Measurements from ENCODE around the gene AKR1A1. TPM values are rescaled to one million over a fixed set of nuclear protein-coding genes. Genes with fewer than 3 reads are reported as not detected.

AKR1A1 gene
- 75.2 and 103 TPM in 2 replicates for total RNA-seq

DNA sequence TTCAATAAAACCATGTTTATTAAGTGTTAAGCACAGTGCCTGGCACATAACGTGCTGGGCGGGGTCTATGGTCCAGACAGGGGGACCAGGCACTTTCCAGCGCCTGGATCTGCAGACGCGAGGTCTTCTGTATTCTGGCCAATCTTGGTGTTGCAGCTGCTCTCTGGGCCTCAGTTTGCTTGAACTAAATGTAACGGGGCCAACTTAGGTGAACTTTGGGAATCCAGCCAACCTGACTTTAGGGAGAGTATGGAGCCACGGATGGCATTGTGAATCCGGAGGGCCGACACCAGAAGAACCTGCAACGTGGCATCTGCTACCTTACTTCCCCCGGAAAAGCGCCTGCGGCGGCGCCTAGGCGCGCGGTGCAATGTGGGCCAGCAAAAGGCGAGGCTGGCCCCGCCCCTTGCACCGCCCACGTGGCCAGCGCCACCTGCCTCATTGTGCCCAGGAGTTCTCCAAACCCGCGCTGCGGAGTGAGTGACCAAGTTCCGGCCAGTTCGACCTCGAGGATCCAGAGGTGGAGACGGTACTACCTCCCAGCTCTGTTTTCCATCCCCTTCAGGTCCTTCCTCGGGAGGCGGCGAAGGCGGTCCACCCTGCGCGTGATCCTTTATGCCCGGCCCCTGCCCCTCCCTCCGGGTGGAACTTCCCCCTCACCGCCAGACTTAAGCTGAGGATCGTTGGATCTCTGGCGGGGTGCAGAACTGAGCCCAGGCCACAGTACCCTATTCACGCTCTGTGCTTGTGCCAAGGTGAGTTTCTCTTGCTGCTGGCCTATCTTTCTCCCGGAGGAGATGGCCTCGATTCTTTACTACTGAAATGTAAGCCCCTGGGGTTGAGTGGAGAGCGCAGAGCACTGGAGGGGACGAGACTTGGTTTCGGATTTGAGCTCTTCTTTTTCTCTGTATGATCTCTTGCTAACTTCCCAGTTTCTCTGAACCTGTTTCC, at the start of gene AKR1A1:
Gene AKR1A1, plus strand, starts transcription at position 426 of the 951 bp plus-strand sequence. CDS start 10,969 bp downstream, outside the sequence.

DNA sequence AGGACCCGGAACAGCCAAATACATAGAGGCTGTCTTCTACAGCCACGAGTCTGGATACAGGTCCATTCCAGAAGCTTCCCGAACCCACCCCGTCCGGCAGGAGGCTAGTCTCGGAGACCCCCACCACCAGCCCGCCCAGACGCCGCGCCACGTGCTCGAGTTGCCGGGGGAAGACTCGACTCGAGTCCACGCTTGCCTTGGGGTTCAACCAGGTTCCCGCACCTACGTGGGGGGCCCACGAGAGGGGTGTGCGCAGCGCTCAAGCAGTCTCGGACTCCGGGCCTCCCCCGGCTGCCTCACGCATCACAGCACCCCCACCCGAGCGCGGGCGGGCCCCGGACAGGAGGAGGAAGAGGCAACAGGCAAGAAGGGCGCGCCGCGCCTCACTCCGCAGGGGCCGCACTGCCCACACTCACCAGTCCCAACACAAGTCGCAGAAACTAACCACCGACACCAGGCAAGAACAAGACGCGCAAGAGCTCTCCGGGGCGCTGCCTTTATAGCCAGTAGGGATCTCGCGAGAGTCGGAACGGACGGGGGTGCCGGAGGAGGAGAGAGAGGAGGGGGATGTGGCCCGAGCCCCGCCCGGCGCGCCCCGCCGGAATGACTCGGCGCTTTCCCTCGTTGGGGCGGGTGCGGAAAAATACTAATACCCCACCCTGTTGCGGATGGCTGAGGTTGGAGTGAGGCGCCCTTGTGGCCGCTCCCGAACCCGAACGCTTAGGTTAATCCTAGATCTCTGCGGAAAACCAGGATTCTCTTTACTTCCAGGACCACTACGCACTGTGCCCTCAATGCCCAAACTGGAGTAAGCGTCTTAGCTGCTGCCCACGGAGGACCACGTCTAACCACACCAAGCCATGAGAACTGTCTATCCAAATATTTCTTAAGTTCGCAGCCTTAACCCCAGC, 29.0 kb upstream of the AKR1A1 start, which contains the start of gene PRDX1:
Gene PRDX1, minus strand, starts transcription at position 472 of the 911 bp plus-strand sequence. CDS start 2,841 bp downstream, outside the sequence.

DNA sequence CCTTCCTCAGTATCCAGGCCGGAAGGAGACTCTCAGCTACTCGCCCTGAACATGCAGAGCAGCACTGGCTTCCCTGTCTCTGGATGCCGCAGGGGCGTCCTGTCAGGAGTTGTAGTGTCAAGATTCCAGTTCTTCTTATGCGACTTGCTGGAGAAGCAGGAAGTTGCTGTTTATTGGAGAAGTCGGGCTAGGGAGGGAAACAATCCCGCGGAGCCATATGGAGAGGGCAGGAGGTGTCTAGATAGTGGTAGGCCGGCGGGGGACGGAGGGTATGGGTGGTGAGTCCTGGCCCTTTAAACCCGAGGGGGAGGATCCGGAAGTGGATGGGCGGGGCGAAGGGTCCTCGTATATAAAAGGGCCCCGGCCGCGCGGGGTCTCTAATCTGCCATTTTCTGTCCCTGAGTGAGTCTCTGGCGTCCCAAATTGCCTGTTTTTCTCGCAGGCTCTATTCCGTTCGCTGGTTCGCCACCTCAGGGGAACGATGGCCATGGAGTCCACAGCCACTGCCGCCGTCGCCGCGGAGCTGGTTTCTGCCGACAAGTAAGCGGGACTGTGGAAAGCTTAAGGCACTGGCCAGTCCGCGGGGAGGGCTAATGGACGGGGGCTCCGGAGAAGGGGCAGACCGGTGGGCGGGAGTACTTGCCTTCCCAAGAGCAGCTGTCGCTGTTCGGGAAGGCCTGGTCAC, 33.2 kb downstream of the AKR1A1 start, which contains the start of gene NASP:
Gene NASP, plus strand, starts transcription at position 376 of the 685 bp plus-strand sequence. Its CDS starts 106 bp downstream, at position 482.

Other genes with a start within 250 kb of the AKR1A1 start
- gene HPDL, start 223.9 kb upstream of the AKR1A1 start, total RNA-seq: 0.12 and 2.8 TPM in 2 replicates
- gene TOE1, start 210.7 kb upstream of the AKR1A1 start, total RNA-seq: 5.0 and 7.5 TPM in 2 replicates
- 9.7 and 14.9 TPM in 2 replicates for gene MUTYH, start 210.4 kb upstream of the AKR1A1 start, total RNA-seq
- 2.2 and 2.3 TPM in 2 replicates for gene TESK2, start 59.7 kb upstream of the AKR1A1 start, total RNA-seq
- gene CCDC163, start 50.8 kb upstream of the AKR1A1 start, total RNA-seq: 1.1 and 2.2 TPM in 2 replicates
- 2.4 and 6.8 TPM in 2 replicates for gene MMACHC, start 50.5 kb upstream of the AKR1A1 start, total RNA-seq
- 318 and 441 TPM in 2 replicates for gene PRDX1, start 28.9 kb upstream of the AKR1A1 start, total RNA-seq
- gene NASP, start 33.2 kb downstream of the AKR1A1 start, total RNA-seq: 22.8 and 37.2 TPM in 2 replicates
- gene CCDC17, start 73.2 kb downstream of the AKR1A1 start, total RNA-seq: 0.51 and 1.2 TPM in 2 replicates
- gene GPBP1L1, start 135.7 kb downstream of the AKR1A1 start, total RNA-seq: 39.9 and 44.5 TPM in 2 replicates
- gene TMEM69, start 137.4 kb downstream of the AKR1A1 start, total RNA-seq: 26.5 and 28.1 TPM in 2 replicates
- gene IPP, start 199.8 kb downstream of the AKR1A1 start, total RNA-seq: 7.4 and 7.6 TPM in 2 replicates

All from pericardium fibroblast (primary cell).